ENCODE data around the gene CHST13. TPM values are rescaled to one million over a fixed set of nuclear protein-coding genes. Genes with fewer than 3 reads are reported as not detected.
"Not testable (repeated sequence)": the region's sequence is repeated elsewhere in the genome, so short reads cannot be mapped to it uniquely, and the experiment has no call there.

The CHST13 gene
- total RNA-seq, 2 experiments from 2014 or later, result not detected

DNA sequence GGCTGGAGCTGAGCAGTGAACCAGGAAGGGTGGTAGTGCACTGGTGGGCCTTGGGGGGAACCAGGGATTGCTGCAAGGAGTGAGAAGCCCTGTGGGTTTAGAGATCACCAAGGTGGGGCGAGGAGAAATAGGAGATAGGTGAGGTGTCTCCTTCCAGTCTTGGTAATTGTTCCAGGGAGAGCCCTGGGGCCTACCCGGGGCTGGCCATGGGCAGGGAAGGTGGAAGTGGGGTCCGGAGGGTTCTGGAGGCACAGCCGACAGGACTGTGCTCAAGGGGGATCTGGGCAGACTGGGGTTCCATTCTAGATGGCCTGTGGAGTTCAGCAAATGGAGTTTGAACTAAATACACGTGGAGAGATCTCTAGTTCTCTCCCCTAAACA, 4.5 kb downstream of the CHST13 start:
- Mint-ChIP-seq H3K4me1 (no peaks in the 10 kb centered on the region), H3K27ac (no peak overlapping the region), H3K9me3 (no peaks in the 10 kb centered on the region), H3K27me3 (peaks cover 6% of the 10 kb centered on the region), H3K36me3 (ENCODE audit: low read depth) (no peaks in the 10 kb centered on the region), H3K4me3 (no peak overlapping the region)
- ChIA-PET POLR2A (no interaction called here), CTCF (no interaction called here)
- no peak for DNase-seq

DNA sequence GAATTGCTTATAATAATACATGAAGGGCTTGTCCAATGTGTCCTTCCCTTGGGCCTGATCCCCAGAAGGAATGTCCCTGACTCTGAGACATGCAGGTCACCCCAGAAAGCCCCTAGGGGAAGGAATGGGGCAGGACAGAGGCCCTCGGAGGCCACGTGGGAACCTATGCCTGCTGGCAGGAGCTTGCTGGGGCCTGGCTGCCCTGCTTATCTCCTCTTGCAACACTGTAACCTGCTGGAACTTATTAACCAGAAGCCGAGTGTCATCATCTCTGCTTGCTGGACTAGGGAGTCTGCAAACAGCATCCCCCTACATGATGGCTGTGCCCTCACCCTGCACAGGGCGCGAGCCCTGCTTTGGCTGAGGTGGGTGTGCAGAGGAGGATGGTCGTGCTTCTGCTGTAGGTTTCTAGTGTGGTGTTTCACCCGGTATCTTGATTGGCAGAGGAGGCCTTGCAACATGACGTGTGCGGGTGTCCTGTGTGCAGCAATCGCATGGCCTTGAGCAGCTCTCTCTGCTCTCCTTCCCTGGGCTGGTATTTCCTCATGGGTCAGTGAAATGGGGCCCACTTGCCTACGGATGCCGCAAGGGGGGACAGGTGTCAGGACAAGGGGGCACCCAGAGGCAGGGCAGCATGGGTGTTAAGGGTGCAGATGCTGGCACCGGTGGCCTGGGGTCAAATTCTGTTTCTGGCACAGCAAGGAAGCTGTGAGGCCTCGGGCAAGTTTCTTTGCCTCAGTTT, 5.0 kb downstream of the CHST13 start:
- CTCF ChIA-PET, result no interaction called here
- peaks cover 10% of the 10 kb centered on the region for H3K27me3 Mint-ChIP-seq
- no peak for DNase-seq
- H3K27ac Mint-ChIP-seq, result no peak overlapping the region
- H3K9me3 Mint-ChIP-seq, result no peaks in the 10 kb centered on the region
- H3K4me3 Mint-ChIP-seq, result no peak overlapping the region
- no peaks in the 10 kb centered on the region for H3K36me3 Mint-ChIP-seq (ENCODE audit: low read depth)
- H3K4me1 Mint-ChIP-seq, result no peaks in the 10 kb centered on the region
- POLR2A ChIA-PET, result no interaction called here

DNA sequence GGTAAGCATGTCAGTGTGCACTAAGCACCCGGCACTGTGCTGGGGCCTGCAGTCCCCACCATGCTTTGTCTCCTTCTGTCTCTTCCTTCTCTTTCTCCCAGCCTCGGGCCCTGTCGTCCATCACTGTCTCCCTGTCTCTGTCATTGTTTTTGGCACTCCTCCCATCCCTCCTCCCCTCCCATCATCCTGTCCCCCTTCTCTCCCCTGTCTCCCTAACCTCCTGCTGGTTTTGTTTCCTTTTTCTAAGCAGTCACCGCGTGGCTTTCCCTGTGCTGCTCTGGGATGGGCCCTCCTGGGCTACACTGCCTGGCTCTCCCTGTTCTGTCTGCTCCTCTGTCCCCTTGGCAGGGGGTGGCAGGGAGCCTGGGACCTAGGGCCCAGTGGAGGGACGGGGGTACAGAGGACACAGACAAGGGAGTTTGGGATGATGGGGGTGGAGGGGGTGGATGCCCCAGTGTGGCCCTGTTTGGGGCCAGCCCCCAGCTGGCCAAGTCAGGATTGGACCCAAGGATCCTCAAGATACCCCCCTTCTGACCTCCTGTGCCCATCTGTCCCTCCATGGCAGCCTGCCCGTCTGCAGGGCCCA, 5.7 kb downstream of the CHST13 start:
- POLR2A ChIA-PET, result no interaction called here
- H3K36me3 Mint-ChIP-seq (ENCODE audit: low read depth), result no peaks in the 10 kb centered on the region
- H3K27ac Mint-ChIP-seq, result no peak overlapping the region

DNA sequence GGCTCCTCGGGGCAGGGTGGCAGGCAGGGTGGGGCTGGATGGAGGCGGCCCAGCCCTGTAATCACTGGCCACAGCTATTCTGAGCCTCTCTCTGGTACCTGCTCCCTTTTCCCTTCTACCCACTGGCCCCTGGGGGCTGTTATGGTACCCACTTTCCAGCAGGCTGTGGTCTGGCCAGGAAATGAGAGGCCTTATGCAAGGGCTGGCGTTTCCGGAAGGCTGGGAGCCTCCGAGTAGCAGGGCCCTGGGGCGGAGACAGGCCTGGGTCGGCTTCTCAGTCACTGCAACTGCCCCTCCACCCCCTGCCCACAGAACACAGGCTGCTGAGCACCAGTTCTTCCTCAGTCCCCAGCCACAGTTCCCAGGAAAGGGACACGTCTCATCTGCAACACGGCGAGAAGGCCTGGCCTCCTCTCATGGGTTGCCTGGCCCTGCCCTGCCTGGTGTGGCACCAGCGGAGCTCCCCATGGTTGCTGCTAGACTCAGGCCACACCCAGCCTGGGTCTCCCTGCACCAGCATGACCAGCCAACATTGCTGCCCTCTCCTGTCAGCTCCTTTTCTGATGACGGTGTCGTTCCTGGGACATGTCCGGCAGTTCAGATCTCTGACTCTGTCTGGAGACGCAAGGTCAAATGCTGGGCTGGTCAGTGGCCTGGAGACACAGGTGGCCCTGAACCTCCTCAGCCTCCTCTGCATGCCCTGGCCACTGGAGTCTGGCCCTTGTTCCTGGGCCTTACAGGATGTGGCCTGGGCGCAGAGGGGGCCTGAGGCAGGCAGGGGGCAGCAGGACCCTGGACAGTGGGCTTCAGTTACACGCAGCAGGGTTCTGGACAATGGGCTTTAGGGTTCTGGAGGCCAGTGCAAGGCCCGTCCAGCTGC, 6.5 kb downstream of the CHST13 start:
- Mint-ChIP-seq H3K27ac (no peak overlapping the region), H3K4me3 (no peak overlapping the region)
- POLR2A ChIA-PET, result no interaction called here

More for the DNA sequence above, 5.7 kb downstream of the CHST13 start:
- Mint-ChIP-seq H3K9me3 (no peaks in the 10 kb centered on the region), H3K4me3 (no peak overlapping the region), H3K27me3 (peaks cover 14% of the 10 kb centered on the region), H3K4me1 (no peaks in the 10 kb centered on the region)
- no peak for DNase-seq
- CTCF ChIA-PET, result no interaction called here

DNA sequence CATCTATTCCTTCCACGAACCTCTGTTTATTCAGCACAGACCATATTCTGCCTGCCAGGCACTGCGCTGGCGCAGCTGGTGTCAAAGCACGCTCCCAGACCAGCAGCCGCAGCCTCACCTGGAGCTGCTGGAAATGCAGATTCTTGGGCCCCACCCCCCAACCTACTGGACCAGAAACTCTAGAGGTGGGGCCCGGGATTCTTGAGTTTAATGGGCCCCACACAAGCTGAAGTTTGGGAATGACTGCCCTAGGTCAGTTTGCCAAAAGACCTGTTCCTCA, 7.0 kb downstream of the CHST13 start:
- POLR2A ChIA-PET, result no interaction called here
- Mint-ChIP-seq H3K36me3 (ENCODE audit: low read depth) (no peaks in the 10 kb centered on the region), H3K4me1 (no peaks in the 10 kb centered on the region), H3K27ac (no peak overlapping the region), H3K27me3 (peaks cover 12% of the 10 kb centered on the region), H3K9me3 (no peaks in the 10 kb centered on the region), H3K4me3 (no peak overlapping the region)
- CTCF ChIA-PET, result no interaction called here
- DNase-seq, result no peak

More for the DNA sequence above, 6.5 kb downstream of the CHST13 start:
- Mint-ChIP-seq H3K4me1 (no peaks in the 10 kb centered on the region), H3K36me3 (ENCODE audit: low read depth) (no peaks in the 10 kb centered on the region), H3K27me3 (peaks cover 12% of the 10 kb centered on the region), H3K9me3 (no peaks in the 10 kb centered on the region)
- CTCF ChIA-PET, result no interaction called here
- no peak for DNase-seq

DNA sequence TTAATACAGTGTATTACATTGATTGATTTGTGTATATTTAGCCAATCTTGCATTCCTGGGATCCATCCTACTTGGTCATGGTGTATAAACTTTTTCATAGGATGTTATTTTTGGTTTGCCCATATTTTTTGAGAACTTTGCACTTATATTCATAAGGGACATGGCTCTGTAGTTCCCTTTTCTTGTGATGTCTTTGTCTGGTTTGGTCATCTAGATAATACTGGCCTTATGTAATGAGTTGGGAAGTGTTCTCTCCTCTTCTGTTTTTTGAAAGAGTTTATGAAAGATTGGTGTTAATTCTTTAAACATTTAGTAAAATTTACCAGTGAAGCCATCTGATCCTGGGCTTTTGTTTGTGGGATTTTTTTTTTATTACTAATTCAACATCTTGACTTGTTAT, 9.6 kb downstream of the CHST13 start:
- no peak overlapping the region for H3K4me3 Mint-ChIP-seq
- H3K27me3 Mint-ChIP-seq, result peaks cover 12% of the 10 kb centered on the region
- H3K9me3 Mint-ChIP-seq, result no peaks in the 10 kb centered on the region
- DNase-seq, result no peak
- no peak overlapping the region for H3K27ac Mint-ChIP-seq
- H3K36me3 Mint-ChIP-seq (ENCODE audit: low read depth), result no peaks in the 10 kb centered on the region
- no peaks in the 10 kb centered on the region for H3K4me1 Mint-ChIP-seq
- ChIA-PET CTCF (interaction anchor here (2.2 kb wide), 1 partner anchor 11 kb away, joined by 8 read pairs; no protein-coding TSS in a partner anchor), POLR2A (no interaction called here)

DNA sequence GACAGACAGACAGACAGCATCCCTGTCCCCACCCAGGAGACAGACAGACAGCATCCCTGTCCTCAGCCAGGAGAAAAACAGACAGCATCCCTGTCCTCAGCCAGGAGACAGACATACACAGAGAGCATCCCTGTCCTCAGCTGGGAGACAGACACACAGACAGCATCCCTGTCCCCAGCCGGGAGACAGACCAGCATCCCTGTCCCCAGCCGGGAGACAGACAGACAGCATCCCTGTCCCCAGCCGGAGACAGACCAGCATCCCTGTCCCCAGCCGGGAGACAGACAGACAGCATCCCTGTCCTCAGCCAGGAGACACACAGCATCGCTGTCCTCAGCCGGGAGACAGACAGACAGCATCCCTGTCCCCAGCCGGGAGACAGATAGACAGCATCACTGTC, 10.8 kb downstream of the CHST13 start:
- H3K4me1 Mint-ChIP-seq, DNase-seq: not testable (repeated sequence)
- peaks cover 12% of the 10 kb centered on the region for H3K27me3 Mint-ChIP-seq

DNA sequence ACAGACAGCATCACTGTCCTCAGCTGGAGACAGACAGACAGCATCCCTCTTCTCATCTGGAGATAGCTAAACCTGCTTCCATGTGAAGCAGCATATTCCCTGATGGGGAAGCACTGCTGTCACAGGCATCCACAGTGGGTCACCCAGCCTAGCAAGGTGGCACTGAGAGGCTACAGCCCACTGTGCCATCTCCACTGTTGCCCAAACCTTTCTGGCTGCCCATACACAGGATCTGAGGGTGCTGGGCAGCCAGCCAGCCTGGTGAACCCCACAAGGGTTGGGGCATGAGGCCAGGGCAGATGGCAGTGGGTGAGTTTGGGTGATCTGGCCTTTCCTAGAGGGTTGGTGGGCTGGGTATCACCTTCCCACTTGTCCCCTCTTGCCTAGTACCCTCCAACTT, 11.7 kb downstream of the CHST13 start:
- ChIA-PET CTCF (no interaction called here), POLR2A (no interaction called here)
- Mint-ChIP-seq H3K27ac (no peak overlapping the region), H3K4me1 (peaks cover 2% of the 10 kb centered on the region), H3K9me3 (peaks cover 4% of the 10 kb centered on the region), H3K4me3 (no peak overlapping the region), H3K27me3 (peaks cover 12% of the 10 kb centered on the region), H3K36me3 (ENCODE audit: low read depth) (no peaks in the 10 kb centered on the region)
- no peak for DNase-seq

More for the DNA sequence above, 10.8 kb downstream of the CHST13 start:
- H3K27ac Mint-ChIP-seq; CTCF ChIA-PET; POLR2A ChIA-PET; H3K4me3 Mint-ChIP-seq; H3K9me3 Mint-ChIP-seq; H3K36me3 Mint-ChIP-seq (ENCODE audit: low read depth): not testable (repeated sequence)

DNA sequence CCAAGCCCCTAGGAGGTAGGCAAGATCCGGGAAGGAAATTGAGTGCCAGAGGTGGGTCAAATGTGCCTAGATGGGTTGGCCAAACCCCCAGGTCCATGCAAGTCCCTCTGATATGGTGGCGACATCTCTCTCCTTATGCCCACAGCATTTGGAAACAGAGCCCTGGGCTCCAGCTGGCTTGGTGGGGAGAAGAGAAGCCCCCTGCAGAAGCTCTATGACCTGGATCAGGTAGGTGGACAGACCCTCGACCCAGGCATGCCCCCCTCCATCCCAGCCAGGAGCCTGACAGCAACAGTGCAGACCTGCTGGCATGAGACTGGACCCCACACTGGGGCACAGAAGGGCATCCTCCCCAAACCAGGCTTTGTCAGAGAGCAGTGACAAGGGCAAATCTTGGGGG, 12.2 kb downstream of the CHST13 start:
- Mint-ChIP-seq H3K27me3 (peaks cover 12% of the 10 kb centered on the region), H3K27ac (no peak overlapping the region), H3K36me3 (ENCODE audit: low read depth) (no peaks in the 10 kb centered on the region), H3K4me3 (no peak overlapping the region), H3K9me3 (peaks cover 4% of the 10 kb centered on the region), H3K4me1 (peaks cover 3% of the 10 kb centered on the region)
- CTCF ChIA-PET, result no interaction called here
- DNase-seq, result no peak
- POLR2A ChIA-PET, result no interaction called here

DNA sequence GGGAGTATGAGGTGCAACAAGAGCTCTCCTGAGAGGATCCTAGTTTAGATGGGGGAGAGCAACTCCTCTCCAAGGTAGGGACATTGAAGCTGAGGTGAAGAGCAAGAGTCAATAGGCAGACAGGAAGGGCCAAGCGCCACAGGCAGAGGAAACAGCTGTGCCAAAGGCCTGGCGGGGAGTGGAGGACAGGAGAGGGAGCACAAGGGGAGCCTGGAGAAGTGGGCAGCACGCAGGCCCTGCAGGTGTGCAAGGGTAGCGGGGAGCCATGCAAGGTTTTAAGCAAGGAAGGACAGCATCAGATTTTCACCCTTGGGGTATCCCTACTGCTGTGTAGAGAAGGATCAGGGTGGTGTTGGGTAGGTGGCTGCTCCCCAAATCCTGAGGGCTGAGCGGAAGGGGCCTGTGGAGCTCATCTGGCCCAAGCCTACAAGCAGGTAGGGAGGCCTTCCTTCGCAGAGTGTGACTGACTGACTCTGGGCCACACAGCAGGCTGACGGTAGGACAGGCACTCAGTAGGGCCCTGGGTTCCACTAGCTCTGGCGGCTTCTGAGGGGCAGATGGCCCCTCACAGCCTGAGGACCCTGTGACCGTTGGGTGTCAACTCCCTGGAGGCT, 13.3 kb downstream of the CHST13 start:
- no peak overlapping the region for H3K4me3 Mint-ChIP-seq
- H3K9me3 Mint-ChIP-seq, result peaks cover 4% of the 10 kb centered on the region
- peaks cover 10% of the 10 kb centered on the region for H3K27me3 Mint-ChIP-seq
- no peaks in the 10 kb centered on the region for H3K36me3 Mint-ChIP-seq (ENCODE audit: low read depth)
- H3K4me1 Mint-ChIP-seq, result peaks cover 3% of the 10 kb centered on the region
- ChIA-PET CTCF (no interaction called here), POLR2A (no interaction called here)
- no peak overlapping the region for H3K27ac Mint-ChIP-seq
- DNase-seq, result no peak

DNA sequence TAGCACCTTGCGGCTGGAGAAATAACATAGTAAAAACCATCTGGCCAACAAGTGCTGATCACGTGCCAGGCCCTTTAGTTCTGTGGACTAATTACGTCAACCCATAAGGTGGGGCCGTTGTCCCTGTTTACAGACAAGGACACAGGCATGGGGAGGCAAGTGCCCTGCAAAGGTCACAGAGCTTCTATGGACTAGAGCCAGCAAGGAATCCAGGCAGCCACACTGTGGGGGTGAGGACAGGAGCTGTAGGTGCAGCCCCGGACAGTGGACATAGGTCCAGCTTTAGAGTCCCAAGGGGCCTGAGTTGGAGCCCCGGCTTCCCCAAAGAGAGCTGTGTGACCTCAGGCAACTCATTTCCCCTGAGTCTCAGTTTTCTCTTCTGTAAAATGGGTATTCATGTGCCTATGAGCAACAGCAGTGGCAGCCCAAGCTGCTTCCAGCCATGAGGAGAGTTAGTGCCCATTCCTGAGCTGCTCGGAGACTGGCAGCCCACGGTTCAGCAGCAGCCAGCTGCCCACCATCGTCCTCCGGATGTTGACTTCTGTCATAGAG, 13.9 kb downstream of the CHST13 start:
- Mint-ChIP-seq H3K27ac (no peak overlapping the region), H3K27me3 (peaks cover 10% of the 10 kb centered on the region), H3K9me3 (peaks cover 4% of the 10 kb centered on the region), H3K4me3 (no peak overlapping the region), H3K4me1 (peaks cover 3% of the 10 kb centered on the region), H3K36me3 (ENCODE audit: low read depth) (no peaks in the 10 kb centered on the region)
- POLR2A ChIA-PET, result no interaction called here
- no peak for DNase-seq
- CTCF ChIA-PET, result no interaction called here

DNA sequence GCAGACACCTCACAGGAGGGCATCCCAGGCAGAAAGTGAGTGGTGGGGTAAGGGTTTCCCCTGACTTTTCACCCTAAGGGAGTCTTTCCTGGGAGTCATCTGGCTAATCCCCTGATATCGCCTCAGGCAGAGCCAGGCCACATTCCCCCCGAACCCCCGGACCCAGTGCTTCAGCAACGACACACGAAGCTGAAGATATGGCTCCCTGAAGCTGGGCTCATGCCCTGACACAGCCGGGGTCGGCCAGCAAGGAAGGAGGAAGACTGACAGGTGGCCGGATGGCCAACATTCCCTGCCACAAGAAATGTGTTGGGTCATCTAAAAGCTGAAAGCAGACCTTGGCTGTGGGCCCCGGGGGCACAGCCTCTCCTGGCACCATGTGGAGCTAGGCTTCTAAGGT, 14.4 kb downstream of the CHST13 start:
- Mint-ChIP-seq H3K4me3 (no peak overlapping the region), H3K27ac (no peak overlapping the region), H3K4me1 (peaks cover 3% of the 10 kb centered on the region), H3K27me3 (peaks cover 10% of the 10 kb centered on the region), H3K9me3 (peaks cover 4% of the 10 kb centered on the region), H3K36me3 (ENCODE audit: low read depth) (no peaks in the 10 kb centered on the region)
- DNase-seq, result no peak
- CTCF ChIA-PET, result no interaction called here
- POLR2A ChIA-PET, result no interaction called here

DNA sequence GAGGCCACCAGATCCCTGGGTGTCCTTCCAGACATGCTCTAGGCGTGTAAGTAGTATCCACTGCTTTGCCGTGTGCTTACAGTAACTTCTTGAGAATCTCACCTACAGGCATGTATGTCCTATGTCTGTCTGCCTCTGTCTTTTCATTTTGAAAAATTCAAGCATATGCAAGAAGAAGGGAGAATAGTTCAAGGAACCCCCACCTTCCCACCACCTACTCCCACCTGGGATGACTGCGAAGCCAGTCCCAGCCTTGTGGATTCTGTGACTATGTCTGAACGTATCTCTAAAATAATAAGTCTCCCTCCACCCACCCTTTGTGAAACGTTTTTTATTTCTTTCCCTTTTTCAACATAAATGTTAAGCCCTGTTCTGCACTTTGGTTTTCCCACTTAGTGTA, 15.0 kb downstream of the CHST13 start:
- Mint-ChIP-seq H3K27ac (no peak overlapping the region), H3K36me3 (ENCODE audit: low read depth) (no peaks in the 10 kb centered on the region), H3K4me1 (peaks cover 3% of the 10 kb centered on the region), H3K9me3 (peaks cover 4% of the 10 kb centered on the region), H3K4me3 (no peak overlapping the region), H3K27me3 (peaks cover 5% of the 10 kb centered on the region)
- ChIA-PET POLR2A (no interaction called here), CTCF (no interaction called here)
- DNase-seq, result no peak

Measured in activated CD4-positive, alpha-beta memory T cell treated with anti-CD3 and anti-CD28 coated beads, Interleukin-2, amount 10 ng/mL, durations not matched to agents 7 days and 5 days (primary cell).